HS-27A (cell line): ENCODE data around the gene LPCAT1.
"Not testable (repeated sequence)": the region's sequence is repeated elsewhere in the genome, so short reads cannot be mapped to it uniquely, and the experiment has no call there.

Source experiments
- DNase-seq: peaks from one replicate; pipeline ENCODE4 v3.0.0-alpha.2; 2012; ENCODE audit warnings: low read depth, missing footprints

LPCAT1 gene

GRCh38 chr5:1523793-1524480 is at the start of gene LPCAT1:
LPCAT1 (minus strand) TSS chr5:1523960; CDS start chr5:1523844, 116 bp downstream.
- no peak for DNase-seq

- not testable (repeated sequence) for DNase-seq
Observed at GRCh38 chr5:1571875-1572274, 48.1 kb upstream of the LPCAT1 start.

GRCh38 chr5:1570975-1571374 is 47.2 kb upstream of the LPCAT1 start:
- DNase-seq = no peak

- DNase-seq = no peak
Observed at GRCh38 chr5:1568201-1568979, 44.6 kb upstream of the LPCAT1 start.

- not testable (repeated sequence) for DNase-seq
Observed at GRCh38 chr5:1567527-1568200, 43.9 kb upstream of the LPCAT1 start.

GRCh38 chr5:1565737-1566734 is 42.3 kb upstream of the LPCAT1 start:
- no peak for DNase-seq

- DNase-seq = no peak
Observed at GRCh38 chr5:1564824-1565736, 41.3 kb upstream of the LPCAT1 start.

GRCh38 chr5:1564182-1564748 is 40.5 kb upstream of the LPCAT1 start:
- DNase-seq = no peak

- DNase-seq = no peak
Observed at GRCh38 chr5:1563617-1564181, 39.9 kb upstream of the LPCAT1 start.

- DNase-seq = no peak
Observed at GRCh38 chr5:1563051-1563461, 39.3 kb upstream of the LPCAT1 start.

GRCh38 chr5:1562599-1562998 is 38.8 kb upstream of the LPCAT1 start:
- DNase-seq = no peak

GRCh38 chr5:1561402-1561929 is 37.7 kb upstream of the LPCAT1 start:
- DNase-seq = no peak

GRCh38 chr5:1560499-1560898 is 36.7 kb upstream of the LPCAT1 start:
- not testable (repeated sequence) for DNase-seq

GRCh38 chr5:1558944-1559343 is 35.2 kb upstream of the LPCAT1 start:
- no peak for DNase-seq

- DNase-seq = no peak
Observed at GRCh38 chr5:1557114-1557873, 33.5 kb upstream of the LPCAT1 start.

- no peak for DNase-seq
Observed at GRCh38 chr5:1555808-1556731, 32.3 kb upstream of the LPCAT1 start.

- peak; percentile 48 for DNase-seq
Observed at GRCh38 chr5:1555011-1555807, 31.4 kb upstream of the LPCAT1 start.
